Iris pigment epithelial cell (primary cell): ENCODE results near the gene RPL31.
A peak's percentile ranks its signal among the peaks of the same experiment; 100 is the strongest.

Source experiments
- DNase-seq: peaks from one replicate; pipeline ENCODE4 v3.0.0-alpha.2; 2011; ENCODE audit warnings: low read depth

Gene RPL31

GRCh38 chr2:100995309-100996075 is 6.6 kb upstream of the RPL31 start:
- DNase-seq: no peak

GRCh38 chr2:100997509-100998234 is 4.4 kb upstream of the RPL31 start:
- DNase-seq: no peak

- DNase-seq: no peak
Measured at GRCh38 chr2:100998235-100998573, 3.9 kb upstream of the RPL31 start.

- no peak for DNase-seq
Measured at GRCh38 chr2:100999995-101000394, 2.1 kb upstream of the RPL31 start.

GRCh38 chr2:101002562-101003277 is 631 bp downstream of the RPL31 start:
- DNase-seq: no peak

GRCh38 chr2:101003278-101003775 is 1.2 kb downstream of the RPL31 start:
- DNase-seq: no peak

GRCh38 chr2:101004620-101005325 is 2.7 kb downstream of the RPL31 start:
- DNase-seq: no peak

GRCh38 chr2:101006065-101006715 is 4.1 kb downstream of the RPL31 start:
- DNase-seq: no peak

- no peak for DNase-seq
Measured at GRCh38 chr2:101007415-101008345, 5.6 kb downstream of the RPL31 start.

- no peak for DNase-seq
Measured at GRCh38 chr2:101011152-101011551, 9.1 kb downstream of the RPL31 start.

GRCh38 chr2:101012054-101012705 is 10.1 kb downstream of the RPL31 start:
- DNase-seq: no peak

- DNase-seq: peak; percentile 31
Measured at GRCh38 chr2:101012706-101013181, 10.7 kb downstream of the RPL31 start.

- no peak for DNase-seq
Measured at GRCh38 chr2:101014264-101014857, 12.3 kb downstream of the RPL31 start.

GRCh38 chr2:101017371-101017770 is 15.3 kb downstream of the RPL31 start:
- DNase-seq: no peak

- no peak for DNase-seq
Measured at GRCh38 chr2:101018934-101019333, 16.8 kb downstream of the RPL31 start.

- DNase-seq: no peak
Measured at GRCh38 chr2:101022221-101022620, 20.1 kb downstream of the RPL31 start.

- DNase-seq: no peak
Measured at GRCh38 chr2:101023327-101024107, 21.4 kb downstream of the RPL31 start.

- no peak for DNase-seq
Measured at GRCh38 chr2:101025561-101025960, 23.5 kb downstream of the RPL31 start.
